Activated CD4-positive, alpha-beta memory T cell treated with anti-CD3 and anti-CD28 coated beads, Interleukin-2, amount 10 ng/mL, durations not matched to agents 7 days and 5 days (primary cell): Measurements from ENCODE around the gene SLC4A8. TPM values are rescaled to one million over a fixed set of nuclear protein-coding genes. Genes with fewer than 3 reads are reported as not detected.

Experiments used
- CTCF ChIA-PET: fragments of 350-600 bp; sonication (Branson Sonifier 250); formaldehyde crosslinking; loops from one replicate; lab custom pipeline; 2021; ENCODE audit warnings: antibody characterized with exemption, inconsistent platforms; lab: Charles Lee
- POLR2A ChIA-PET: fragments of 350-600 bp; sonication (Branson Sonifier 250); formaldehyde crosslinking; loops from one replicate; lab custom pipeline; 2021; ENCODE audit warnings: antibody characterized with exemption; lab: Charles Lee
- DNase-seq: peaks from one replicate; pipeline ENCODE4 v3.0.0-alpha.2; 2020
- H3K27ac Mint-ChIP-seq: one replicate; pipeline ENCODE4 v1.8.0; 2021; ENCODE audit warnings: mild to moderate bottlenecking, mixed read lengths
- H3K27me3 Mint-ChIP-seq: one replicate; pipeline ENCODE4 v1.8.0; 2021; ENCODE audit warnings: mixed read lengths
- H3K36me3 Mint-ChIP-seq: one replicate; pipeline ENCODE4 v1.8.0; 2021; ENCODE audit warnings: low read depth, mixed read lengths
- H3K4me1 Mint-ChIP-seq: one replicate; pipeline ENCODE4 v1.8.0; 2021; ENCODE audit warnings: mixed read lengths
- H3K4me3 Mint-ChIP-seq: one replicate; pipeline ENCODE4 v1.8.0; 2021; ENCODE audit warnings: mild to moderate bottlenecking, mixed read lengths
- H3K9me3 Mint-ChIP-seq: one replicate; pipeline ENCODE4 v1.8.0; 2021; ENCODE audit warnings: mixed read lengths
- total RNA-seq, 2 experiments: library from RNA; stranded (reverse); gene quantifications; one replicate each; pipeline ENCODE4 v1.2.3, GENCODE V29; 2021

The SLC4A8 gene
- total RNA-seq, 2 experiments from 2014 or later: 5.2 to 5.4 TPM

- Mint-ChIP-seq H3K27ac (no peak overlapping the region), H3K9me3 (no peaks in the 10 kb centered on the region), H3K4me1 (peaks cover 6% of the 10 kb centered on the region), H3K4me3 (no peak overlapping the region), H3K36me3 (no peaks in the 10 kb centered on the region), H3K27me3 (peaks cover 24% of the 10 kb centered on the region)
- ChIA-PET POLR2A (interaction anchor here (1.5 kb wide), 1 partner anchor 8 kb away, joined by 4 read pairs; no protein-coding TSS in a partner anchor), CTCF (interaction anchor here (8.5 kb wide), 1 partner anchor 104 kb away, joined by 192 read pairs; the partner anchor contains the start of gene SLC4A8)
- no peak for DNase-seq
Measured at GRCh38 chr12:51528852-51529650, 104.4 kb downstream of the SLC4A8 start.

- ChIA-PET POLR2A (no interaction called here), CTCF (interaction anchor here (8.5 kb wide), 1 partner anchor 105 kb away, joined by 192 read pairs; the partner anchor contains the start of gene SLC4A8)
- Mint-ChIP-seq H3K36me3 (no peaks in the 10 kb centered on the region), H3K9me3 (no peaks in the 10 kb centered on the region), H3K27me3 (peaks cover 27% of the 10 kb centered on the region), H3K4me3 (no peak overlapping the region), H3K4me1 (peaks cover 6% of the 10 kb centered on the region), H3K27ac (no peak overlapping the region)
- no peak for DNase-seq
Measured at GRCh38 chr12:51529651-51529970, 105.0 kb downstream of the SLC4A8 start.

GRCh38 chr12:51530208-51530607, 105.6 kb downstream of the SLC4A8 start:
- Mint-ChIP-seq H3K36me3 (no peaks in the 10 kb centered on the region), H3K4me3 (no peak overlapping the region), H3K9me3 (no peaks in the 10 kb centered on the region), H3K27me3 (peaks cover 27% of the 10 kb centered on the region), H3K27ac (no peak overlapping the region), H3K4me1 (peaks cover 6% of the 10 kb centered on the region)
- no peak for DNase-seq
- ChIA-PET CTCF (interaction anchor here (1.2 to 8.5 kb wide), 4 partner anchors 9 to 106 kb away, joined by 3 to 192 read pairs (median 12); partner anchors contain the start of gene SLC4A8), POLR2A (no interaction called here)

- no peak overlapping the region for H3K4me3 Mint-ChIP-seq
- peaks cover 32% of the 10 kb centered on the region for H3K27me3 Mint-ChIP-seq
- no peaks in the 10 kb centered on the region for H3K36me3 Mint-ChIP-seq
- peaks cover 6% of the 10 kb centered on the region for H3K4me1 Mint-ChIP-seq
- POLR2A ChIA-PET: interaction anchor here (1.0 to 1.6 kb wide), 2 partner anchors 107 to 110 kb away, joined by 3 to 7 read pairs; partner anchors contain the start of gene SLC4A8
- no peak for DNase-seq
- CTCF ChIA-PET: interaction anchor here (0.5 to 8.5 kb wide), 16 partner anchors 9 to 191 kb away, joined by 3 to 192 read pairs (median 5); partner anchors contain the start of gene SLC4A8
- no peaks in the 10 kb centered on the region for H3K9me3 Mint-ChIP-seq
- no peak overlapping the region for H3K27ac Mint-ChIP-seq
Measured at GRCh38 chr12:51531284-51531977, 106.8 kb downstream of the SLC4A8 start.

- H3K27me3 Mint-ChIP-seq: peaks cover 32% of the 10 kb centered on the region
- H3K4me3 Mint-ChIP-seq: no peak overlapping the region
- H3K27ac Mint-ChIP-seq: no peak overlapping the region
- ChIA-PET POLR2A (interaction anchor here (1.0 to 1.6 kb wide), 2 partner anchors 108 to 111 kb away, joined by 3 to 7 read pairs; partner anchors contain the start of gene SLC4A8), CTCF (interaction anchor here (0.5 to 8.5 kb wide), 22 partner anchors 9 to 1299 kb away, joined by 3 to 192 read pairs (median 4); partner anchors contain the start of gene SLC4A8)
- no peaks in the 10 kb centered on the region for H3K9me3 Mint-ChIP-seq
- H3K4me1 Mint-ChIP-seq: peaks cover 6% of the 10 kb centered on the region
- H3K36me3 Mint-ChIP-seq: no peaks in the 10 kb centered on the region
- DNase-seq: peak; percentile 77
Measured at GRCh38 chr12:51531978-51532497, 107.4 kb downstream of the SLC4A8 start.

GRCh38 chr12:51533799-51534198, 109.2 kb downstream of the SLC4A8 start:
- H3K4me3 Mint-ChIP-seq: no peak overlapping the region
- peaks cover 29% of the 10 kb centered on the region for H3K27me3 Mint-ChIP-seq
- no peak overlapping the region for H3K27ac Mint-ChIP-seq
- ChIA-PET CTCF (interaction anchor here (3.0 to 8.5 kb wide), 2 partner anchors 11 to 109 kb away, joined by 19 to 192 read pairs; partner anchors contain the start of gene SLC4A8), POLR2A (no interaction called here)
- H3K36me3 Mint-ChIP-seq: no peaks in the 10 kb centered on the region
- H3K9me3 Mint-ChIP-seq: no peaks in the 10 kb centered on the region
- DNase-seq: no peak
- H3K4me1 Mint-ChIP-seq: peaks cover 6% of the 10 kb centered on the region

- DNase-seq: no peak
- no peaks in the 10 kb centered on the region for H3K36me3 Mint-ChIP-seq
- H3K4me3 Mint-ChIP-seq: no peak overlapping the region
- H3K9me3 Mint-ChIP-seq: no peaks in the 10 kb centered on the region
- H3K4me1 Mint-ChIP-seq: peaks cover 6% of the 10 kb centered on the region
- POLR2A ChIA-PET: no interaction called here
- peaks cover 29% of the 10 kb centered on the region for H3K27me3 Mint-ChIP-seq
- CTCF ChIA-PET: interaction anchor here (3.0 to 8.5 kb wide), 2 partner anchors 12 to 110 kb away, joined by 19 to 192 read pairs; partner anchors contain the start of gene SLC4A8
- H3K27ac Mint-ChIP-seq: no peak overlapping the region
Measured at GRCh38 chr12:51534216-51535074, 109.8 kb downstream of the SLC4A8 start.

GRCh38 chr12:51536159-51536558, 111.5 kb downstream of the SLC4A8 start:
- POLR2A ChIA-PET: interaction anchor here (1.1 kb wide), 1 partner anchor 8 kb away, joined by 4 read pairs; no protein-coding TSS in a partner anchor
- CTCF ChIA-PET: interaction anchor here (0.9 kb wide), 1 partner anchor 115 kb away, joined by 3 read pairs; no protein-coding TSS in a partner anchor
- no peak overlapping the region for H3K27ac Mint-ChIP-seq
- peaks cover 6% of the 10 kb centered on the region for H3K4me1 Mint-ChIP-seq
- no peaks in the 10 kb centered on the region for H3K36me3 Mint-ChIP-seq
- H3K27me3 Mint-ChIP-seq: peaks cover 19% of the 10 kb centered on the region
- H3K4me3 Mint-ChIP-seq: no peak overlapping the region
- no peaks in the 10 kb centered on the region for H3K9me3 Mint-ChIP-seq
- DNase-seq: no peak

GRCh38 chr12:51538149-51538548, 113.5 kb downstream of the SLC4A8 start:
- H3K36me3 Mint-ChIP-seq: no peaks in the 10 kb centered on the region
- ChIA-PET CTCF (interaction anchor here (1.1 kb wide), 1 partner anchor 139 kb away, joined by 3 read pairs; no protein-coding TSS in a partner anchor), POLR2A (no interaction called here)
- DNase-seq: no peak
- no peaks in the 10 kb centered on the region for H3K4me1 Mint-ChIP-seq
- H3K9me3 Mint-ChIP-seq: no peaks in the 10 kb centered on the region
- H3K27ac Mint-ChIP-seq: no peak overlapping the region
- H3K4me3 Mint-ChIP-seq: no peak overlapping the region
- H3K27me3 Mint-ChIP-seq: peaks cover 15% of the 10 kb centered on the region

GRCh38 chr12:51538599-51538998, 114.0 kb downstream of the SLC4A8 start:
- Mint-ChIP-seq H3K9me3 (no peaks in the 10 kb centered on the region), H3K4me1 (no peaks in the 10 kb centered on the region), H3K27me3 (peaks cover 12% of the 10 kb centered on the region), H3K27ac (no peak overlapping the region), H3K4me3 (no peak overlapping the region), H3K36me3 (no peaks in the 10 kb centered on the region)
- DNase-seq: no peak
- ChIA-PET POLR2A (no interaction called here), CTCF (interaction anchor here (1.1 kb wide), 1 partner anchor 139 kb away, joined by 3 read pairs; no protein-coding TSS in a partner anchor)

- no peaks in the 10 kb centered on the region for H3K9me3 Mint-ChIP-seq
- no peak for DNase-seq
- H3K36me3 Mint-ChIP-seq: no peaks in the 10 kb centered on the region
- no peaks in the 10 kb centered on the region for H3K4me1 Mint-ChIP-seq
- no peak overlapping the region for H3K4me3 Mint-ChIP-seq
- peaks cover 4% of the 10 kb centered on the region for H3K27me3 Mint-ChIP-seq
- H3K27ac Mint-ChIP-seq: no peak overlapping the region
- ChIA-PET CTCF (interaction anchor here (1.1 kb wide), 2 partner anchors 9 to 118 kb away, joined by 3 to 6 read pairs; no protein-coding TSS in a partner anchor), POLR2A (no interaction called here)
Measured at GRCh38 chr12:51540996-51541395, 116.4 kb downstream of the SLC4A8 start.
